HG02571 (cell line): Measurements from ENCODE around the gene HOXD9.

ENCODE experiments used
- ATAC-seq: cut with Tn5 transposase; IDR thresholded peaks from one replicate; pipeline ENCODE4 v1.9.1; 2021; ENCODE audit warnings: mild to moderate bottlenecking, moderate library complexity; ENCODE audit not compliant: unreplicated experiment

Gene HOXD9

DNA sequence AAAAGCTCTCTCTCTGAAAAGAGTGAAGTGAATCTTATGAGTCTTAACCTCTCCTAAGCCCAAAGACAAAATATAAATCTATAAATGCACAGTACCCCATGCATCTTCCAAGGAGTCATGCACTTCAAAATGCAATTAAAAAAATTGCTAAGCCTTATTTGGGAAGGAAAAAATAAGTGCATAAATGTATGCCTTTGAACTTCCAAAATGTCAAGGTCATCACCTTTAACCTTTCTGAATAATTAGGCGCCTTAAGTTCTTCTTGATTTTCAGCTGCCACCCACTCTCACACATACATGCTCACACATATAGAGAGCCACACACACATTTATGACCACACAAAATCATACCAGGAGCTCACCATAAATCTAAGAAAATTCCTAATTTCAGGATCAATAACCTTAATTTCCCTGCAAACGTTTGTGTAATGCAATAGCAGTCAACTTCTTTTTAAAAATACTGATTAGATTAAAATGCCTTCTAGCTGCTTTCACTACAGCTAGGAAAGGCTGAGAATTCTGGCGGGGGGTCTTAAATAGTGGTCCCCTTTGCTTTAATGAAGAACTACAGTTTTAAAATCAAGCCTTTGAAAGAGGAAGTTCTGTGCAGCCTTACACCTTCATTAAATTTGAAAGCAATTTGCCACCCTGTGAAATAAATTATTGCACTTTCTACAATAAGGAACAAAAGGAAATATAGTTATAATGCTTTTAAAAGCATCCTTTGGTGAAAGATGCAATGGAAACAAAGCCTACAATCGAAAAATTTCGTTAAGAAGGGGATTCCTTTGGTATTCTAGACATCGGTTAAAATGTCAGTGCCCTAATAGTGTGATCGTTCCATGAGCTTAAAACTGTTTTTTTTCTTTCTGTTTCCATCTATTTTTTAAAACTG is 11.9 kb upstream of the HOXD9 start:
- no peak for ATAC-seq

- no peak for ATAC-seq
Measured at GRCh38 chr2:176111309-176111663, 11.2 kb upstream of the HOXD9 start.

GRCh38 chr2:176111846-176112374 is 10.6 kb upstream of the HOXD9 start:
- no peak for ATAC-seq

DNA sequence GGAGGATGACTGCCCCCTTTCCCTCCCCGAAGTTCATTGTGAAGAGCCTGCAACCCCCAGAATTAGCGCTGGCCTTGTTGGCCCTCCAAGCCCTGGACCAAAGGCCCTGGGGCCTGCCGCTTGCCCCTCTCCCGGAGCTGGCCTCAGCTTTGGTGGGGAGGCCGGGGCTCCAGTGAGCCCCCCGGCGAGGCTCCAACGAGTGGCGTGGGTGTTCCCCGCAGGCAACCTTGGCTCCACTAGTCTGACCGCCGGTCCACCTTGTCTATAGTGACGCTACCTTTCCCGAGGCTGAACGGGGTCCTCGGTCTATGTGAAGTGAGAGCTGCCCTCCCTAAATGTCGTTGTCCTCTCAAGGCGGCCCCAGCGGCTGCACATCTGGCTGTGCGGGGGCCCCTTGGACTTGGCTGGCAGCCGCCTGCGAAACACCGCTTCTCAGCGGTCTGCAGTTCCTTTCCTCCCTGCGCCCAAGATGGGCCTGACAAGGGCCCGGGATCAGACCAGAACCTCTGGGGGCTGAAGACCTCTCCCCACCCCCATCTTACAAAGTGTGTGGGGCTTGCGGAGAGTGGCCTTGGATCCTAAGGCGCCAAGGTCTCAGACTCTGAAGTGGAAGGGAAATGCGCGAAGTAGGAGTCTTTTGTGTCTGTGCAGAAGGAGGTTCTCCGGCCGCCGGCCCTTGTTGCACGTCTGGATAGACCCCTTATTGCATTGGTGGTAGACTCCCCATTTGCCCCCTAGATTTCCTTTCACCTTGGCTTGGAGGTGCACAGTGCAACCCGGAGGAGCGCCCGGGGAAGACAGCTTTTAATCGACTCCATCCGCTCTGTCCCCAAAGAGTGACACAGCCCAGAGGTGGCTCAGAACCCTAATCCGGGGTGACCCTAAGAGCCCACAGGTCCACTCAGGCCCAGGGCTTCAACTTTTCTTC is 9.9 kb upstream of the HOXD9 start:
- no peak for ATAC-seq

GRCh38 chr2:176114120-176114929 is 8.2 kb upstream of the HOXD9 start:
- no peak for ATAC-seq

GRCh38 chr2:176114930-176115625 is 7.4 kb upstream of the HOXD9 start:
- ATAC-seq: no peak

DNA sequence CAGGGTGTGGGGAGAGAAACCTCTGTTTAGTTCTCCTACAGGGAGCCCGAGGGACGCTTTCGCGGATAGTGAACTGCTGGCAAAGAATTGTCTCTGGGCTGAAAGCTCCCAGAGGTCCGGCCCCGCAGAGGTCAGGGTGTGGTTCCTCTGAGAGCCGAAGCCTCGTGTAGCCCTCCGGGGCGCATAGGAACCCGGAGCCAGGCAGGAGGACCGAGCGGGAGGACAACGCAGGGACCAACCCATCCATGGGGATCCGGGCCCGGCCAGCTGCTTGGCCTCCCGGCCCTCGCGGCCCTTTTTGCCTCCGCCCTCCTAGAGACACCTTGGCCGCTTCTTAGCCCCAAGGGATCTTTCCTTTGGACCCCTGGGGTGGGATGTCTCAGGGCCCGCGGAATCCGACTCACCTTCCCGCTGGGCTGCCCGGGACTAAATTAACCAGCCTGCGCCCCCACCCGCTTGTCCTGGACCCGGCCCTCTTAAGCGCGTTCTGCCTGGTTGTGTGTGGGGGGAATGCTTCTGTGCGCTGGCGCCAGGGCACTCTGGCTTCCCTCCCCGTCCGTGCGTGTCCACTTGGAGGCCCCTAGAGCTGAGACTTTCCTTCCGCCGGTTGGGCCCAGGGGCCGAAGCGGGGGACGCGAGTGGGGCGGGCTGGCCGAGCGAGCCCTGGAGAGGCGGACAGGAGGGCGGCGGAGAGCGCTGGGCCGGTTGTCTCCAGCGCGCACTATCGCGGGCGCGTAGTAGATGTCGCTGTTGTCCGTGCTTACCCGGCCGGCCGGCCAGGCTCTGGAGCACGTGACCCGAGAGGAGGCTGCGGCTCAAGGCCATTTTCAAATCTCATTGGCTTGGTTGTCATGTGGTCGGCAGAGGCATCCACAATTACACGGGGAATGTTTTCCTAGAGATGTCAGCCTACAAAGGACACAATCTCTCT is 6.4 kb upstream of the HOXD9 start, which contains the start of gene HOXD10:
HOXD10 (plus strand) TSS at position 896 of the 931 bp plus-strand sequence. CDS start 56 bp downstream, outside the sequence.
- no peak for ATAC-seq

DNA sequence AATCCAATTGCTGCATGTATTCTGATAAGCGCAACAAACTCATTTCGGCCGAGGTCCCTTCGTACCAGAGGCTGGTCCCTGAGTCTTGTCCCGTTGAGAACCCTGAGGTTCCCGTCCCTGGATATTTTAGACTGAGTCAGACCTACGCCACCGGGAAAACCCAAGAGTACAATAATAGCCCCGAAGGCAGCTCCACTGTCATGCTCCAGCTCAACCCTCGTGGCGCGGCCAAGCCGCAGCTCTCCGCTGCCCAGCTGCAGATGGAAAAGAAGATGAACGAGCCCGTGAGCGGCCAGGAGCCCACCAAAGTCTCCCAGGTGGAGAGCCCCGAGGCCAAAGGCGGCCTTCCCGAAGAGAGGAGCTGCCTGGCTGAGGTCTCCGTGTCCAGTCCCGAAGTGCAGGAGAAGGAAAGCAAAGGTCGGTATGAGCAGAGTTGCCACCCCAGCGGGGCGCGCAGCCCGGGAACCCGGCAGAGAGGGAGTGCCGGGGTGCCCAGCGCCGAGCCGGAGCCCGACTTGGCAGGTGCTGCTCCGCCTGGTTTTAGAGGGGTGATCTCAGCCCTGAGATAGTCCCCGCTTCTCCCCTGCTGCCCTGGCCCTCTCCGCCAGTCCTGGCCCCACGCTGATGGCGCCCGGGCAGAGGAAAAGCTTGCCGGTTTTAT is 5.2 kb upstream of the HOXD9 start:
- no peak for ATAC-seq

- no peak for ATAC-seq
Measured at GRCh38 chr2:176117823-176118371, 4.6 kb upstream of the HOXD9 start.

DNA sequence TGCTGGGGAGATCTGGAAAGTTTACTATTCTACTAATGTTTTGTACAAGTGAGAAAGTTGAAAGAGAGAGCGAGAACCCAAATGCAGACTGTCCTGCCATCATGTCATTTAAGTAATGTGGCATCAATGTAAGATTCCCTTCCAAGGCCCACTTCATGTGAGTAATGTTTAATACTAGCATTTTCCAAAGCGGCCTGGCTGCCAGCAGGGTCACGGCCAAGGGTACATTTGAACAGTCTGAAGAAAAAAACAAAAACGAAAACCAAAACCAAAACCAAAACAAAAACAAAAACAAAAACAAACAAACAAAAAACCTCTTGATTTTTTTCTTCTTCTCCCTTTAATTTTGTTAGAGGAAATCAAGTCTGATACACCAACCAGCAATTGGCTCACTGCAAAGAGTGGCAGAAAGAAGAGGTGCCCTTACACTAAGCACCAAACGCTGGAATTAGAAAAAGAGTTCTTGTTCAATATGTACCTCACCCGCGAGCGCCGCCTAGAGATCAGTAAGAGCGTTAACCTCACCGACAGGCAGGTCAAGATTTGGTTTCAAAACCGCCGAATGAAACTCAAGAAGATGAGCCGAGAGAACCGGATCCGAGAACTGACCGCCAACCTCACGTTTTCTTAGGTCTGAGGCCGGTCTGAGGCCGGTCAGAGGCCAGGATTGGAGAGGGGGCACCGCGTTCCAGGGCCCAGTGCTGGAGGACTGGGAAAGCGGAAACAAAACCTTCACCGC is 3.7 kb upstream of the HOXD9 start:
- no peak for ATAC-seq

DNA sequence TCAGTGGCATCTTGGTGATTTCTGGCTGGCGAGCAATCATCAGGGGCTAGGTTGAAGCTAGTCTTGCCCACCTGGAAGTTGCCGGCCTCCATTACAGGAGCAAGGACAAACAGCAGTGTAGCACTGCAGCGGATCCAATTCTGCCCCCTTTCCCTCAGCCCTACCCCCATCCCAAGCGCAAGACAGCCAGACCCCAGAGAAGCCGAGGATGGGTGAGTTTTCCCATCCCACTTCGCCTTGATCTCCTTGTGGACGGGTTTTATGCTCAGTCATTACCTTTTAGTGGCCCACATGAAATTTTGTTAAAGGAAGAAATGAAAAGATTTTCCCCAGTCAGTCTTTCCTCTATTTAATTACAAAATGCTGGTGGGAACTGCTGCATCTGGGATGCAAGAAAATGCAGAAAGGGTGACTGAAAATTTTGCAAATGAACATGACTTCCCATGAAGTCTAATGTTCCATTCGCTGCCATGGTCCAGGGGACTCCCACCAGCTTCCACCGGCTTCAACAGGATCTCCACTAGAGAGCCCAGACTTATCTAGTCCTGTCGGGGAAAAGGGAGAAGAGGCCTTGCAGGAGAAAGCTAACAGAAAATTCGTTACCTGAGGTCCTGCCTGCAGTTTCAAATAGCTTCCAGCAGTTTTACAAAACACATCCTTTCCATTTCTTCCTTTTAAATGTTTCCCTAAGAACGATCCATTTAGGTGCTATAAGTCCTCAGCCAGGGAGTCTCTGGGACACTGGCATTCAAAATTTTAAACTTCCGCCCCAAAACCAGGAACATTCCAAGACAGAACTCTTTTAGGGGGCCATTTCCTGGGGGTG is 1.9 kb upstream of the HOXD9 start:
- ATAC-seq: no peak

- ATAC-seq: no peak
Measured at GRCh38 chr2:176121190-176122051, 1.1 kb upstream of the HOXD9 start.

DNA sequence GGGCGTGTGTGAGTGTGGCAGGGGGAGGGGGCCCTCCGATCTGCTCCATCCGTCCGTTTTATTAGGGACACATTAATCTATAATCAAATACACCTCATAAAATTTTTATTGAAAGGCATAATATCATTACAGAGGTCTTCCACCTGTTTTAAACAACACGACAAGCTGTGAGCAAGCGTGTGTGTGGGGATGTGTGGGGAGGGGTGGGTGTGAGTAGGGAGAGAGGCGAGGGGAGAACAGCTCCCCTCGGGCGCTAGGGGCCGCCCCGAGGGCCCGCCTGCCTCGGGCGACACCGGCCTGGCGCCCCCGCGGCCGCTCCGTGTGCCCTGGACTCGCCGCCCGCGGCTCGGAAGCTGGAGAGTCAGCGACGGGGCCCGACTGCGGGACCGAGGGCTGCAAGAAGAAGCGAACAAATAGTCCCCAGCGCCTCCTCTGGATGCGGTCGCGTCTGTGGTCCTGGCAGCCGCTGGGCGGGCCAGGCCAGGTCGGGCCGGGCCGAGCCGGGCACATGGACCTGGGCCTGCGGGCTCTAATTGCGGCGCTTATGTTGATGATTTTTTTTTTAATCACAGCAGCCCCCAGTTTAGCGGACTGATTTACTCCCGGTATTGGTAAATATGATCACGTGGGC is 352 bp upstream of the HOXD9 start:
- no peak for ATAC-seq

GRCh38 chr2:176123411-176124109 is 1.0 kb downstream of the HOXD9 start:
- no peak for ATAC-seq
